Cortex of kidney (tissue), 1 donor: ENCODE data around the gene STRC.
"Not testable (repeated sequence)": the region's sequence is repeated elsewhere in the genome, so short reads cannot be mapped to it uniquely, and the experiment has no call there.

Experiments used
- DNase-seq: peaks from one replicate; lab custom pipeline; 2025; lab: John Stamatoyannopoulos, UW

Gene STRC

GRCh38 chr15:43563793-43564192 is 54.8 kb downstream of the STRC start:
- DNase-seq, result not testable (repeated sequence)

- DNase-seq, result not testable (repeated sequence)
Measured at GRCh38 chr15:43562753-43563152, 55.8 kb downstream of the STRC start.

DNA sequence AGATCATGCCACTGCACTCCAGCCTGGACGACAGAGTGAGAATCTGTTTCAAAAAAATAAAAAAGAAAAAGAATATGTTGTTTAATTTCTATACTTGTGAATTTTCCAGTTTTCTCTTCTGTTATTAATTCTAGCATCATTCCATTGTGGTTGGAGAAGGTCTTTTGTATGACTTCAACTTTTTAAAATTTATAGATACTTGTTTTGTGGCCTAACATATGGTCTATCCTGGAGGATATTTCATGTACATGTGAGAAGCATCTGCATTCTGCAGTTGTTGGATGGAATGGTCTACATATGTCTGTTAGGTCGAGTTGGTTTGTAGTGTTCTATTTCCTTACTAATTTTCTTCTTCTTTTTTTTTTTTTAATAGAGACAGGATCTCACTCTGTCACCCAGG is 65.6 kb downstream of the STRC start:
- no peak for DNase-seq

- no peak for DNase-seq
Measured at GRCh38 chr15:43552256-43552655, 66.3 kb downstream of the STRC start.

DNA sequence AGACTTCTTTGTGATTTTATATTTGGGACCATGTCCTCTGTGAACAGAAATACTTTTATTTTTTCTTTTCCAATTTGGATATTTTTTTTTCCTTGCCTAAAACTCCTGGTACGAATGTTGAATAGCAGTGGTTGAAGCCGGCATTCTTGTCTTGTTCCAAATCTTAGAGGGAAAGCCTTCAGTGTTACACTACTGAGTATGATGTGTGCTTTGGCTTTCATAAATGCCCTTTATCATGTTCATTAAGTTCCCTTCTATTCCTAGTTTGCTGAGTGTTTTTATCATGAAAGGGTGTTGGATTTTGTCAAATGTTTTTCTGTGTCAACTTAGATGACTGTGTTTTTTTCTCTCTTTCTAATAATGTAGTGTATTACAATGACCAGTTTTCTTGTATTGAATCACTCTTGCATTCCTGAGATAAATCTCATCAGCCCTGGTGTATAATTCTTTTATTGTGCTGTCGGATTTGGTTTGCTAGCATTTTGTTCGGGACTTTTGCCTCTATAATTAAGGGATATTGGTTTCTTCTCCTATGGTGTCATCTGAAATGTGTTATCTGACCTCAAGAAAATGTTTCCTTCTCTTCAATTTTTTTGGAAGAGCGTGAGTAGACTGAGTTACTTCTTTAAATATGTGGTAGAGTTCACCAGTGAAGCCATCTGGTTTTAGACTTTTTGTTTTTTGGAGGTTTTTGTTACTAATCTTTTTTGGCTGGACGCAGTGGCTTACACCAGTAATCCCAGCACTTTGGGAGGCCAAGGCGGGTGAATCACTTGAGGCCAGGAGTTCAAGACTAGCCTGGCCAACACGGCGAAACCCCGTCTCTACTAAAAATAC is 67.9 kb downstream of the STRC start:
- no peak for DNase-seq
